Gastrocnemius medialis (tissue), 4 donors: ENCODE measurements around the gene LRRN3.

Experiments
- POLR2A ChIP-seq, 2 donors: fragments of 450-650 bp; IDR thresholded peaks; one replicate each; pipeline ENCODE4 v1.6.1; 2017; ENCODE audit warnings: antibody characterized with exemption in 2 of 2, mild to moderate bottlenecking in 2 of 2, moderate library complexity in 2 of 2
- TF ChIP-seq, protein P1 (sequence below), 5 experiments: fragments of 450-650 bp in 3 of 5; fragments of 200-600 bp in 2 of 5; sonication (generic) in 2 of 5; IDR thresholded peaks in 4 of 5; conservative IDR thresholded peaks in 1 of 5; 1 replicate in 4 of 5; 2 replicates in 1 of 5; pipeline ENCODE4 v1.5.1; 2016 to 2019; ENCODE audit warnings: antibody characterized with exemption in 5 of 5, mild to moderate bottlenecking in 3 of 5, moderate library complexity in 3 of 5

DNA sequence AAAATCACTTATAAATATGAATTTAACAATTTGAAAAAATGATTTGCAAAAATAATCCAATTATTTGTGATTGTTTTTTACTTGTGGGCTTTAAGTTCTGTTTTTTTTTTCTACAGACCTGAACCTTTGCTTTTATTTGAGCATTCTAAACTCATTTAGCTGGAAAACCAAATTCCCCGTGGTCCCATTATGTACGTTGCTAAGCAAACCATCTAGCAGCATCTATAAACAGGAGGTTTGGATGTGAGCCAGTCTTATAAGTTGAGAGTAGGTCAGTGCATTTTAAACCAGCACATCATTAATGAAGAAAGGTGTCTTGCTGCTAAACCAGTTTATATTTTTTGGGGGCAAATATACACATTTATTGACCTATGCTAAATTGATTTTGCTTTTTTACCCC, 77.3 kb downstream of the LRRN3 start:
- TF ChIP-seq, protein P1, sequence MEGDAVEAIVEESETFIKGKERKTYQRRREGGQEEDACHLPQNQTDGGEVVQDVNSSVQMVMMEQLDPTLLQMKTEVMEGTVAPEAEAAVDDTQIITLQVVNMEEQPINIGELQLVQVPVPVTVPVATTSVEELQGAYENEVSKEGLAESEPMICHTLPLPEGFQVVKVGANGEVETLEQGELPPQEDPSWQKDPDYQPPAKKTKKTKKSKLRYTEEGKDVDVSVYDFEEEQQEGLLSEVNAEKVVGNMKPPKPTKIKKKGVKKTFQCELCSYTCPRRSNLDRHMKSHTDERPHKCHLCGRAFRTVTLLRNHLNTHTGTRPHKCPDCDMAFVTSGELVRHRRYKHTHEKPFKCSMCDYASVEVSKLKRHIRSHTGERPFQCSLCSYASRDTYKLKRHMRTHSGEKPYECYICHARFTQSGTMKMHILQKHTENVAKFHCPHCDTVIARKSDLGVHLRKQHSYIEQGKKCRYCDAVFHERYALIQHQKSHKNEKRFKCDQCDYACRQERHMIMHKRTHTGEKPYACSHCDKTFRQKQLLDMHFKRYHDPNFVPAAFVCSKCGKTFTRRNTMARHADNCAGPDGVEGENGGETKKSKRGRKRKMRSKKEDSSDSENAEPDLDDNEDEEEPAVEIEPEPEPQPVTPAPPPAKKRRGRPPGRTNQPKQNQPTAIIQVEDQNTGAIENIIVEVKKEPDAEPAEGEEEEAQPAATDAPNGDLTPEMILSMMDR (IDR thresholded peaks at IDR 0.05 in 4 of 5, conservative IDR thresholded peaks at IDR 0.05 in 1 of 5): no peak
- TF ChIP-seq POLR2A (IDR thresholded peaks at IDR 0.05): no peak
